ENCODE measurements around the gene ADAMTSL5.

DNA sequence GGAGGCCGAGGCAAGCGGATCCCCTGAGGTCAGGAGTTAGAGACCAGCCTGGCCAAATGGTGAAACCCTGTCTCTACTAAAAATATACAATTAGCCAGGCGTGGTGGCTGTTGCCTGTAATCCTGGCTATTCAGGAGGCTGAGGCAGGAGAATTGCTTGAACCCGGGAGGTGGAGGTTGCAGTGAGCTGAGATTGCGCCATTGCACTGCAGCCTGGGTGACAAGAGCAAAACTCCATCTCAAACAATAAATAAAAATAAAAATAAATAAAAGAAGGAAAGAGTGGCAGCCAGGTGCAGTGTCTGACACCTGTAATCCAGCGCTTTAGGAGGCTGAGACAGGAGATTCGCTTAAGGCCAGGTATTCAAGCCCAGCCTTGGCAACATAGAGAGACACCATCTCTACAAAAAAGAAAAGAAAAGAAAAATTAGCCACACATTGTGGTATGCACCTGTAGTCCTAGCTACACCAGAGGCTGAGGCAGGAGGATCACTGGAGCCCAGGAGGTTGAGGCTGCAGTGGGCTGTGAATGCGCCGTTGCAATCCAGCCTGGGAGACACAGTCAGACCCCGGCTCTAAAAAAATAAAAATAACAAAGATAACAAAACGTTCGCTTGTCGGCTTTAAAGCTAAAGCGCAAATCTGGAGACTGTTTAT, 10.3 kb downstream of the ADAMTSL5 start:
- TF ChIP-seq, protein P1, sequence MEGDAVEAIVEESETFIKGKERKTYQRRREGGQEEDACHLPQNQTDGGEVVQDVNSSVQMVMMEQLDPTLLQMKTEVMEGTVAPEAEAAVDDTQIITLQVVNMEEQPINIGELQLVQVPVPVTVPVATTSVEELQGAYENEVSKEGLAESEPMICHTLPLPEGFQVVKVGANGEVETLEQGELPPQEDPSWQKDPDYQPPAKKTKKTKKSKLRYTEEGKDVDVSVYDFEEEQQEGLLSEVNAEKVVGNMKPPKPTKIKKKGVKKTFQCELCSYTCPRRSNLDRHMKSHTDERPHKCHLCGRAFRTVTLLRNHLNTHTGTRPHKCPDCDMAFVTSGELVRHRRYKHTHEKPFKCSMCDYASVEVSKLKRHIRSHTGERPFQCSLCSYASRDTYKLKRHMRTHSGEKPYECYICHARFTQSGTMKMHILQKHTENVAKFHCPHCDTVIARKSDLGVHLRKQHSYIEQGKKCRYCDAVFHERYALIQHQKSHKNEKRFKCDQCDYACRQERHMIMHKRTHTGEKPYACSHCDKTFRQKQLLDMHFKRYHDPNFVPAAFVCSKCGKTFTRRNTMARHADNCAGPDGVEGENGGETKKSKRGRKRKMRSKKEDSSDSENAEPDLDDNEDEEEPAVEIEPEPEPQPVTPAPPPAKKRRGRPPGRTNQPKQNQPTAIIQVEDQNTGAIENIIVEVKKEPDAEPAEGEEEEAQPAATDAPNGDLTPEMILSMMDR (conservative IDR thresholded peaks at IDR 0.05): no peak
- TF ChIP-seq ZFX (IDR thresholded peaks at IDR 0.05): no peak
